ENCODE data around the gene PACS1. TPM values are rescaled to one million over a fixed set of nuclear protein-coding genes. Genes with fewer than 3 reads are reported as not detected.

The PACS1 gene
- polyA plus RNA-seq, 3 donors, result 8.1 to 36.8 (median 12.4) TPM

DNA sequence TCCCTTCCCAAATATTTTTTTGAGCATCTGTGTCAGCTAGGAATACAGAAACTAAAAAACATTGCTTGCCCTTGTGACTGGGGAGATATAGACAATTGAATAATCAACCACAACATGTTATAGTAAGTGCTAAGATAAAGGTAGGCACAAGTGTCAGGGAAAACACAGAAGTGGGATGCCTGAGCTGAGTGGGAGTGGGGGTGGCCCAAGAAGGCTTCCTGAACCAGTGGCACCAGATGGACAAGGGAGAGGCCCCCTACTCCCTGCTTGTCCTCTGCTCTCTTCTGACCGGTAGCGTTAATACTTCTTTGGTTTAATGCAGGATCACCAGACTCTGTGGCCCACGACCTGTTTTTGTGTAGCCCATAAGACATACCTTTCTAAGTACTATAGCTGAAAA, 48.8 kb downstream of the PACS1 start:
- Mint-ChIP-seq H3K4me1 (peaks cover 36% of the 10 kb centered on the region), H3K4me3 (no peak overlapping the region), H3K27me3 (ENCODE audit: low read depth in 3 of 3) (peaks cover 0 to 2% (median 0%) of the 10 kb centered on the region in 3 donors), H3K27ac (no peak overlapping the region), H3K9me3 (no peaks in the 10 kb centered on the region), H3K36me3 (peaks cover 0 to 7% of the 10 kb centered on the region in 2 donors)
- Histone ChIP-seq H3K79me2 (ENCODE audit: insufficient read depth, low read length) (peaks cover 41% of the 10 kb centered on the region), H3K4me2 (replicated peaks; ENCODE audit: extremely low read depth, low read length, poor library complexity, severe bottlenecking) (no peak overlapping the region), H3K9ac (ENCODE audit: insufficient read depth, low read length, poor library complexity, severe bottlenecking) (no peak overlapping the region), H3K9me3 (replicated peaks in 1 of 2; ENCODE audit: control insufficient read depth in 1 of 2, insufficient read depth in 1 of 2, low read length in 2 of 2) (no peaks in the 10 kb centered on the region), H3K4me1 (ENCODE audit: control insufficient read depth in 1 of 2, insufficient read depth in 2 of 2, low read length in 2 of 2) (peaks cover 21 to 36% of the 10 kb centered on the region in 2 donors), H4K20me1 (ENCODE audit: insufficient read depth, low read length) (peaks cover 55% of the 10 kb centered on the region), H3K27ac (ENCODE audit: low read depth in 1 of 2, low read length in 2 of 2) (no peak overlapping the region), H3K4me3 (replicated peaks in 1 of 3; ENCODE audit: low read depth in 2 of 3, low read length in 3 of 3) (no peak overlapping the region), H3K36me3 (replicated peaks in 1 of 2; ENCODE audit: control insufficient read depth in 1 of 2, insufficient read depth in 2 of 2, low read length in 2 of 2) (no peaks in the 10 kb centered on the region), H2AFZ (ENCODE audit: insufficient read depth, low read depth, low read length, poor library complexity, severe bottlenecking) (no peak overlapping the region), H3K27me3 (ENCODE audit: control insufficient read depth in 2 of 2, insufficient read depth in 2 of 2, low read length in 2 of 2) (no peaks in the 10 kb centered on the region)
- intact Hi-C loops (cut with micrococcal nuclease), result no loop called here
- WGBS (ENCODE audit: insufficient coverage), result no CpG with 5 or more reads among the region's 3 CpGs
- TF ChIP-seq, protein P1, sequence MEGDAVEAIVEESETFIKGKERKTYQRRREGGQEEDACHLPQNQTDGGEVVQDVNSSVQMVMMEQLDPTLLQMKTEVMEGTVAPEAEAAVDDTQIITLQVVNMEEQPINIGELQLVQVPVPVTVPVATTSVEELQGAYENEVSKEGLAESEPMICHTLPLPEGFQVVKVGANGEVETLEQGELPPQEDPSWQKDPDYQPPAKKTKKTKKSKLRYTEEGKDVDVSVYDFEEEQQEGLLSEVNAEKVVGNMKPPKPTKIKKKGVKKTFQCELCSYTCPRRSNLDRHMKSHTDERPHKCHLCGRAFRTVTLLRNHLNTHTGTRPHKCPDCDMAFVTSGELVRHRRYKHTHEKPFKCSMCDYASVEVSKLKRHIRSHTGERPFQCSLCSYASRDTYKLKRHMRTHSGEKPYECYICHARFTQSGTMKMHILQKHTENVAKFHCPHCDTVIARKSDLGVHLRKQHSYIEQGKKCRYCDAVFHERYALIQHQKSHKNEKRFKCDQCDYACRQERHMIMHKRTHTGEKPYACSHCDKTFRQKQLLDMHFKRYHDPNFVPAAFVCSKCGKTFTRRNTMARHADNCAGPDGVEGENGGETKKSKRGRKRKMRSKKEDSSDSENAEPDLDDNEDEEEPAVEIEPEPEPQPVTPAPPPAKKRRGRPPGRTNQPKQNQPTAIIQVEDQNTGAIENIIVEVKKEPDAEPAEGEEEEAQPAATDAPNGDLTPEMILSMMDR (IDR thresholded peaks at IDR 0.05), result no peak
- DNase-seq, result no peak

DNA sequence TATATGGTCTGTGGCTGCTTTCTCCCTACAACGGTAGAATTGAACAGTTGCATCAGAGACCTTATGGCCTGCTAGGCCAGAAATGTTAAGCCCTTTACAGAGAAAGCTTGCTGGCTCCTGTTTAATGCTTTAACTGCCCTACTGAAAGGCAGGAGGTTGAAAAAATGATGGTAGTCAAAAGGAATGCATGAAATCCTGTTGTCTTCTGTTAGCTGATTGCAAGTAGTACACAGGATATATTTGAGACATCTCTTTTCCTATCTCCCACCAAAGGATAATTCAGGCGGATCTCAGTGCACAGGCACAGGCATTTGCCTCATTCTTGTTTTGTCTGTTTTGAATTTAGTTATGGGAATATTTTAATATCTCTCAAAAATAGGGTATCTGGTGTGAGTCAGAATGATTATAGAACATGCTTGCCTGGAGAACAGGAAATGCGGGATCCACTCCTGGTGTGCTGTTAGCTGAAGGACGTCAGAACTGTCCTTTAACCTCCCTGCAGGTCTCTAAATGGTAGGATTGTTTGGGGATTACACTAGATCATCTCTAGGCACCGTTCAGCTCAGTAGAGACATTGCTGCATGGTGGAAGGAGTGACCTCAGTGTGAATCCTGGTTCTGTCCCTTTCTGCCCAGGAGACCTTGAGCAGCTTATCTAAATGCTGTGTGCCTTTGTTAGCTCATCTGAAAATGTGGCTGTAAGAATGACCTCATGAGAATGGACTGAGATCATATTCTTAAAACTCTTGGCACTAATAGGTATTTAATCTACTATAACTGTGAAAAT, 49.5 kb downstream of the PACS1 start:
- H3K9ac ChIP-seq (ENCODE audit: insufficient read depth, low read length, poor library complexity, severe bottlenecking), result no peak overlapping the region
- peaks cover 16 to 30% of the 10 kb centered on the region in 2 donors for H3K4me1 ChIP-seq (ENCODE audit: control insufficient read depth in 1 of 2, insufficient read depth in 2 of 2, low read length in 2 of 2)
- peaks cover 55% of the 10 kb centered on the region for H4K20me1 ChIP-seq (ENCODE audit: insufficient read depth, low read length)
- Mint-ChIP-seq H3K9me3 (no peaks in the 10 kb centered on the region), H3K36me3 (peaks cover 0 to 7% of the 10 kb centered on the region in 2 donors), H3K4me1 (peaks cover 30% of the 10 kb centered on the region), H3K4me3 (no peak overlapping the region), H3K27ac (no peak overlapping the region), H3K27me3 (ENCODE audit: low read depth in 3 of 3) (peaks cover 0 to 2% (median 0%) of the 10 kb centered on the region in 3 donors)
- no peak overlapping the region for H3K4me3 ChIP-seq (replicated peaks in 1 of 3; ENCODE audit: low read depth in 2 of 3, low read length in 3 of 3)
- no peak for DNase-seq
- WGBS (ENCODE audit: insufficient coverage), result 88% methylated on average over 3 of the region's 5 CpGs
- no peak overlapping the region for H3K4me2 ChIP-seq (replicated peaks; ENCODE audit: extremely low read depth, low read length, poor library complexity, severe bottlenecking)
- TF ChIP-seq, protein P1 (IDR thresholded peaks at IDR 0.05), result no peak
- no peaks in the 10 kb centered on the region for H3K36me3 ChIP-seq (replicated peaks in 1 of 2; ENCODE audit: control insufficient read depth in 1 of 2, insufficient read depth in 2 of 2, low read length in 2 of 2)
- intact Hi-C loops (cut with micrococcal nuclease), result no loop called here
- H3K9me3 ChIP-seq (replicated peaks in 1 of 2; ENCODE audit: control insufficient read depth in 1 of 2, insufficient read depth in 1 of 2, low read length in 2 of 2), result no peaks in the 10 kb centered on the region
- H3K79me2 ChIP-seq (ENCODE audit: insufficient read depth, low read length), result peaks cover 43% of the 10 kb centered on the region
- no peaks in the 10 kb centered on the region for H3K27me3 ChIP-seq (ENCODE audit: control insufficient read depth in 2 of 2, insufficient read depth in 2 of 2, low read length in 2 of 2)
- H2AFZ ChIP-seq (ENCODE audit: insufficient read depth, low read depth, low read length, poor library complexity, severe bottlenecking), result no peak overlapping the region
- H3K27ac ChIP-seq (ENCODE audit: low read depth in 1 of 2, low read length in 2 of 2), result no peak overlapping the region
